ENCODE results near the gene CABYR.

GRCh38 chr18:24180048-24180447, 41.2 kb downstream of the CABYR start:
- TF ChIP-seq CTCF (IDR thresholded peaks at IDR 0.05 in 8 of 11, conservative IDR thresholded peaks at IDR 0.05 in 3 of 11) (no peak), POLR2A (IDR thresholded peaks at IDR 0.05) (no peak), POLR2AphosphoS5 (IDR thresholded peaks at IDR 0.05) (no peak)
